ENCODE results near the gene AKAP6.

AKAP6 gene

DNA sequence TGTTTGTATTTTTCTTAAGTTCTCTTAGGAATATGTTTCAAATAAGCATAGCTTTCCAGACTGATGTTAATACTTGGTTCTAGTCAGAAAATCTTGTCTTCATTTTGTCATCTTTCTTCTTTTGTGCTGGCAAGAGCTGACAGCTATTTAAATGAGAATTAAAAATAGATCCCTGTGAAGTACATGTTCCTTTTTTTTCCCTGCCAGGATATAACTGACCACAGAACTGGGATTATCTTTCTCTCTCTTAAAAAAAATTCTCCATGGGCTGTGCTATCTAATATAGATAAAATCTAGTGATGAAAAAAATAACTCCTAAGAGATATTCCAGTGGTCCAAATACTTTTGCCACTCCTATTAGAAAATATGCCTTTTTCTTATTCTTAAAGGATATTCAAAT, 163.4 kb downstream of the AKAP6 start:
- DNase-seq, result no peak

DNA sequence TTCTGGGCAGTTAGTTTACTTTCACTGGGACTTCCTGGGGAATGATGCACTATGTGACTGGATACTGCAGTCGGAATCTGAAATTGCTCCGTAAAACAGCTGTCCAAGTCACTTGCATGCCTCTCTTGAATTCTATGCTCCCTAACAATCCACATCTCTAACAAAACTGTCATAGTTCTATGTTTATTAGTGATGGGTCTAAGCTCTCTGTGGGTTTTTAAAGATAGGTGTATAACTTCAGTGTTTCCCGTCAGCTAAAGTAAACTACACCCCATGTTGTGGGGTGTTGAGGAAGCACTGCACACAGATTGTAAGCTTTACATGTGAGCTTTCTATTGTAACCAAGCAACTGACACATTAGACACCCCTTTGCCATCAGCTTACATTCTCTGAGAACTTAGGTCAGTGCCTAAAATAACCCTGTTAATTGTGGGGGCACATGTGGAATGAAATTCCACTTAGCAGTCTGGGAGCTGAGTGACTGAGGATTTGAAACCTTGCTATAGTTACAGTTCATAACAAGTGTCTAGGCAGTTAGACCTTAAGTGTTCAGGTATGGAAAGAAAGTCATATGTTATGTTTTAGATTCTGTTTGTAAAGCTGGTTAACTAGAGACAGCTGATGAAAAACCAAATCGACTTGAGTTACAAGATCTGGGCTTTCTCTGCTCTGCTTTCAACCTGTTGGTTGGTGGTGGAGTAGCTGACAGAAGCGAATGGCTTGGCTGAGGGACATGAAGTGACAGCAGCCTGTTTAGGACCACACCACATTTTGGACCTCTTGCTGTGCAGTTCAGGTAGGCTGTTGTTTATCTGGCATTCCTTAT, 165.7 kb downstream of the AKAP6 start:
- no peak for DNase-seq

DNA sequence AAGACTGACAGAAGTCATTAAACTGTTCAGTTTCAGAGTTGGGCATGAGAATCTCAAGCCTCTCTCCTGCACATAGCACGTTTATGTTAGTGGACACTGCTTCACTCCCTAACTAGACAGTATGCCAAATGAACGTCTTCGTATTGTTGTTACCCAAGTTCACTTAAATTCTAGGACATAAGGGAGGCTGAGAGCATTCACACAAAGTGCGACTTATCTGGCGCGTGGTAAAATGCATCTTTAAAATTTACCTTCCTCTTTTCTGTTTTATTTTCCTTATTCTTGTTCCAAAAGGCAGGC, 166.3 kb downstream of the AKAP6 start:
- no peak for DNase-seq

DNA sequence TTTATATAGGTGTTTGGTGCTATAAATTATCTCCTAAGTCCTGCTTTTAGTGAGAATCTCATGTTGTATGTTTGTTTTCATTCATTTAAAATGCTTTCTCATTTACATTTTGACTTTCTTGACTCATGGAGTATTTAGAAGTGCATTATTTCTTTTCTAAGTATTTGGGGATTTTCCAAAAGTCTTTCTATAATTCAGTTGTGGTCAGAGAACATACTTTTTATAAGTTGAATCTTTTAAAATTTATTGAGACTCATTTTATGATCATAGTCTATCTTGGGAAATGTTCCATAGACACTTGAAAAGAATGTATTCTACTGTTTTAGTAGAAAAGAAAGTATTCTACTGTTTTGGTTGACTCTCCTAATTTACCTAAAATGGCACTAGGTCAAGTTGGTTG, 168.2 kb downstream of the AKAP6 start:
- DNase-seq, result no peak

DNA sequence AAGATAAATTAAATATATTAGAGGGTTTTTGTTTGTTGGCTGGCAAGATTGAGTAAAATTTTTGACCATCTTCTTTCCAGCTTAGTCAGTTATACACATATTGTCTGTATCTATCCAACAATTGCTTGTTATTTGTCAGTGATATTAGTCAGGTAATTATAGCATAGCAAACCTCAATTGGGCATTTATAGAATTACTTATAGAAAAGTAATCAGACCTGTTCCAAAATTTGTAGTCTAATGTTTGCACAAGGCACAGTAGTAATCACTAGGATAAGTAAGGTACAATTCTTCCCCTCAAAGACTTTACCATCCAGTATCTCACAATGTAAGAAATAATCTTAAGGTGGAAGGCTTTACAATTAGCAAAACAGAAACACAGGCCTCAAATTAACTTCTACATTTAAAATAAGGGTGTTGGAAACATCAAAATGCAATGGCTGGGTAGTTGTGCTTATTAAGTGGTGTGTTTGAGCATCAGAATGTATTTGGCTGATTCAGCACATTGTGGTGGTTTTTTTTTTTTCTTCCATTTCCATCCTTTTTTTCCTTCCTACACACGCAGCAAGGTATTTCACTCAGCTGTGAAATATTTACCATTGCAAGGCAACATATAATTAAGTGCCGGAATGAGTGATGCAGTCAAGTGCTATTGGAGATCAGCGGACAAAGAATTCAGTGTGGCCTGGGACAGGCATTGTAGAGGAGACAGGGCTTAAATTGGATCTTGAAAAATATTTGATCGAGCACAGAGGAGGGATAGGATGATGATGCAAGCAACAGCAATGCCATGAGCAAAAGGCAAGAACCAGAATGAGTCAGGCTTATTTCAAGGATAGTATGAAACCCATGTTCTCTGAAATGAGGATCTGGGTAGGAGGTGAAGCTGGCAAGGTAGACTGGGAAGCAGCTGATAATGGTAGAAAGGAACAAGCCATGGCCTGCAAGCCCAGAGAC, 178.2 kb downstream of the AKAP6 start:
- DNase-seq, result no peak

DNA sequence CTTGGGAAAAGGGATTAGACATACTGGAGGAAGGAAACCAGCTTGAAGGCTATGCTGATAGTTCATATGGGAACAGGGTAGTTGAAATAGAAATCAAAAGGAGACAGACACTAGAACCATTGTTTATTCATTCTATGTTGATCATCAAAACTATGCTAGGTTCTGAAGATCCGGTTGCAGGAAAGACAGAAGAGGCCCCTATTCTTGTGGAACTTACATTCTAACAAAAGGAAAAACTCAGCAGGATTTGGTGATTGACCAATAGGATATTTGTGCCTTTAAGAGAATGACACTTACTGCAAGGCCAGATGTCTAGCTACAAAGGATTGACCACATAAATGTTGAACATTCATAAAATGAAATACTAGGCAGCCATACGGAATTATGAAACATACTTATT, 179.2 kb downstream of the AKAP6 start:
- DNase-seq, result no peak

DNA sequence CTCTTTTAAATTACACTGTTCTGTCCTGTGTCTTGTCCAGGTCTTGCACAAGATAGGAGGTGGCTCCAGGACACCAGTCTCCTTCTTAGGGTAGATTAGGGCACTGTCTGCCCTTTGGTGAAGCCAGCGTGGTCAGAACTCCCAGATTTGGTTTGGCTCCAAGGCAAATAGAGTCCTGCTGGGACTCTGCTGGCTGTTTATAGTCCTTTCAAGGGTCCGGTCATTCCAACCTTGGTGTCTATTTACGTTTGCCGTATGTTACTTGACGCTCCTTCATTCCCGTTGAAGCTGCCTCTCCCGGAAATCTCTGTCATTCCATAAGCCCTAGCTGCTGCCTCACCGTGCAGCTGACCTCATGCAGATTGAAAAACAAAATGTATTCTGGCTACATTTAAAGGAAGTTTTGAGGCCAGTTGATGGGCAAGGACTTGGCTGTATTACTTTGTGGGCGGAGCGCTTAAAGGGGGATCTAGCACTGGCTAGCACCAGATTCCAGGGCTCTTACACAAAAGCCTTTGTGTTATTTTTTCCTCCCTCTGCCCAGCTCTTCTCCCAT, 180.6 kb downstream of the AKAP6 start:
- no peak for DNase-seq

DNA sequence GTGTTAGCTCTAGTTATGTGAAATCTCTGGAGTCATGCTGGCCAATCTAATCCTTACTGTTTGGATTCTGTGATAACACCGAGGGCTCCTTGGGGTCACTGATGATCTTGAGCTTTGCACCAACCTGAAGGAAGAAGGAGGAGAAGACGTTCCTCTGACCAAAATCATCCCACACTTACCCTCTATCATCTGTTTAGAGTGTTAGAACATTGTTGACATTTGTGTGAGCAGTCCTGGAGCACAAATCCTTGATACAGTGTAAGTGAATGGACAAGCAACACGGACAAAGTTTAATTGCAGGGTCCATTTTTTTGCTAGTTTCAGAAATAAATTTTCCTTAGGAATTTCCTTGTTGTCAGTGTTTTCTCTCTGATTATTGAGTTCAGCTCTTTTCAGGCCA, 181.7 kb downstream of the AKAP6 start:
- DNase-seq, result no peak

DNA sequence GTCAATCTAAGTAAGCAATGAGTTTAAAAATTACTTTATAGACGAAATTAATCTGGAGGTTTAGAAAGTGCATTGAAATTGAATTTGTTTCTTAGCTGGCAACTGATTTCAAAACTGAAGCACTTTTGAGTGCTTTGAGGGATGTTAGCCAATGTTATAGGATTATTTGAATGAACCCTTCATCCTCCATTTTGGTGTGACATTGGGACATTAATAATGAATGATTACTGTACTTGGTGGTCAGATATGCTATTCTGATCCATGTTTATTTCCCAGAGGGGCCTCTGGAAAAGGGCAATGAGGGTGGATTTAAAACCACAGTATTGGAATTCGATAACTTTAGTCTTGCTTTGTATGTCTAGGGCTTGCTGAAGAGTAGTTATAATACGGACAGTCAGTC, 183.2 kb downstream of the AKAP6 start:
- no peak for DNase-seq

DNA sequence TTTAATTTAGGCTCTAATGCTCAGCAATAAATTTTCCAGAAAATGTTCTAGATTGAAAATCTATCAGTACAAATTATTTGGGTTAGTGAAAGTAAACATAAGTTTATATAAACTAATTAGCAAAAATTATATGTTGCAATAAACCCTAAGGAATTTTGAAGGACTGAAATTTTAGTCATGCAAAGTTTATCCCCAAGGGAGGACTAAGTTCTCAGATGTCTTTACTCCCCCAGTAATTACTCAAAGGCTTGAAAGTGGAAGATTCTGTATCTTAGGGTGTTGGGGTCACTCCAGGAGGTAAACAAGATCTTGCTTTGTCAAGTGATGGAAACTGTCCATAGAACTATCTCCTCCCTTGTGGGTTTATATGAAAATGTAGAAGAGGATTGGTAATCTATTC, 183.7 kb downstream of the AKAP6 start:
- DNase-seq, result no peak

DNA sequence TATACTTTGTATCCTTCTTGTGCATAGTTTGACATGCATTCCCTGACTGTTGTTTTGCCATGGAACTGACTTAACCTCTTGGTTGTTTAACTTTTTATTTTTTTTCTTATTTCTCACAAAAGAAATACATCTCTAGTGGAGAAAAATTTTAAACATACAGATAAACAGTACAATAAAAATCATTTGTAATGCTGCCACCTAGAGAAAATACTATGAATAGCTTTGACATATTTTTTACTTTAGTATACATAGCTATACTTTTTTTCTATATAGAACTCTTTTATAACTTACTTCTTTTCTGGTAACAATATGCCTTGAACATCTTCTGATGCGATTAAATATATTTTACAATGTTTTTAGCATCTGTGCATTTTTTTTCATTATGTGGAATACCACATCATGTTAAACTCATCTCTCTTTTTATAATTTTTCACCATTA, 184.5 kb downstream of the AKAP6 start:
- no peak for DNase-seq

DNA sequence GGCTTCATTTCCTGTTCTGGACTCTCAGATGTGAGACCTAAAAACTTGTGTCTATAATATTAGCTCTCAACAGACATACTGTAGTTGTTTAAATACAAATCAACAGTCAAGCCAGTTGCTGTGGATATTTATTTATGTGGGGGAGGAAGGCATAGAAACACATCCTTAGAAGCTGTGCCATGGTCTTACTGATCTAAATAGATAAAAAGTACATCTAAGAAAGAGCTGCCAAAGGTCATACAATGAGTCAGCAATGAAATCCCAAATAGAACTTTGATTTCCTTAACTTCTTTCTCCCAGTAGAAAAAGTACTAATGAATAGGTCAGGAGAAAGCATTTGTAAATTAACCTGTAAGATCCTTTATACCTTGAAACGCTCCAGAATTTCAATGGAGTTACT, 185.1 kb downstream of the AKAP6 start:
- no peak for DNase-seq

DNA sequence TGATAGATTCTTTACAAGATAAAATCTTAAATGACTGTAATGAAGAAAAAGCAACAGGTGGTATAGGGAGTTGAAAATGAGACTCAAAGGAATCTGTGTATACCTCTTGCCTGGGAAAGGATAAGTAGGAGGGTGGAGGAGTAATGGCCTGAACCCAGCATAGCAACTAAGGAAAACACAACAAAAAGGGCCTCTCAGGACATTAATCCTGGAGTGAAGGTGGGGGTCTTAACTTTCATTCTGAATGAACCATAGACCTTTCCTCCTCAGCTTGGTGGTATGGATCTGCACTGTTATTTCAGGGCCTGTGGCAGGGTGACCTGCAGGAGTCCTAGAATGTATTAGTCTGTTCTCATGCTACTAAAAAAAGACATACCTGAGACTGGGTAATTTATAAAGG, 185.6 kb downstream of the AKAP6 start:
- no peak for DNase-seq

DNA sequence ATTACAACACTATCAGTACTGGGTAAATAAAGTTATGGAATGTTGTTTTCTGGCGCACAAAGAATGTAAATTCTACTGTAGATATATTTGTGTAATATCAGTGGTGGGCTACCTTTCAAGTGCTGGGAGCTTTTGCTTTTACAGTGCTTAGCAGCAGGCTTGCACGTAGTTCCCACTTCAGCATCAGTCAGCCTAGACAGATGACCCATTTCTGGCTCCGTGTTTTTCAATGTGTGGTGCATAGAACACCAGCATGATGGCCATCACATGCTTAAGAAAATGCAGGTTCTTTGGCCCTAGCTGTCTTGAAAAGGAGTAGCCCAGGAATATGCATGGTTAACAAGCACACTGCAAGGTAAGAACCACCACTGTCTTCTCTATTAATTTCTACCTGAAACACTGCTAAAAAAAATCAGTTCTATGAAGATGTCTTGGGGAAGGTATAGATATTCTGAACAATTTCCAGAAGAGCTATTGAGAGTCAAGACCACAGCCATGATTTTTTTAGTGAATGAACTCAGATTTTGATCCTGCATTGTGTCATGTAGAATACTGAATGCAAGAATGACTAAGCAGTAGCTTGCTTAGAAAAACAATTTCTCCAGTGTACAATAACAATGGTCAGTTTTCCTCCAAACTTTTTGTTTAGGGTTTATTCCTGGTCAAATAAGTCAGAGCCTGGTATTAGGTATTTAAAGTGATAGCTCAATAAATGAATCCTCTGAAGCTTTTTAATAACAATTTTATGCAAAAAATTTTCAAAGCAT, 195.7 kb downstream of the AKAP6 start:
- no peak for DNase-seq

DNA sequence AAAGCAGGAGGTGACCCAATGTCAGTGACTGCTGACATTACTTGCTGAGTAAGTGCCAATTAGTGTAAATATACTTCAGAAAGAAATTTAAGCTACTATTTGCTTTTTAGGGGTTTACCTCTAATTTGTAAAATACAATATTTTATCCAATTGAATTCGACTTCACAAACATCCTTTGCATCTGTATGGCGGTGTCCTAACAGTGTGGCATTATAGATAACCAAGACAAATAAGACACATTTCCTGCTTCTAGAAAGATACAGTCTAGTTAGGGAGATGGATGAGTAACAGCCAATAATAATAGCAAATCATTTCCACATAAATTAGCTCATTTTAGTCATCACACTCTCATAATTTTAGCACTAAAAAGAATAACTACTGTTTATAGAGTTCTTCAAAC, 196.5 kb downstream of the AKAP6 start:
- DNase-seq, result no peak

DNA sequence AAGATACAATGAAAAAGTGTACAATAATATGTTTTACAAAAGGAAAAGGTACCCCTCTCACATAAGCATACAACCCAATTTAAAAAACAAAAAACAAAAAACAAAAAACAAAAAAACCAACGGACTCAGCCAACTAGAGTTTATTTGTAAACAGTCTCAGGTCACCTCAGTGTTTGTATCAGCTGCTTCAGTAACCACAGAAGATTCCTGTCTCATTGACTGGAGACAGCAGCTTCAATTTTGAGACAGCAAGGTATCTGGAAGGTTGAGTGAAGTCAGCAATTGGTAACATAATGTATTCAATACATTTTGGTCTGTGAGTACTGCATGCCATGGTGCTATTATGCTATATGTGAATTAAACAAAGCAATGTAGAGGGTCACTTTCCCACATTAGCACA, 201.7 kb downstream of the AKAP6 start:
- no peak for DNase-seq

DNA sequence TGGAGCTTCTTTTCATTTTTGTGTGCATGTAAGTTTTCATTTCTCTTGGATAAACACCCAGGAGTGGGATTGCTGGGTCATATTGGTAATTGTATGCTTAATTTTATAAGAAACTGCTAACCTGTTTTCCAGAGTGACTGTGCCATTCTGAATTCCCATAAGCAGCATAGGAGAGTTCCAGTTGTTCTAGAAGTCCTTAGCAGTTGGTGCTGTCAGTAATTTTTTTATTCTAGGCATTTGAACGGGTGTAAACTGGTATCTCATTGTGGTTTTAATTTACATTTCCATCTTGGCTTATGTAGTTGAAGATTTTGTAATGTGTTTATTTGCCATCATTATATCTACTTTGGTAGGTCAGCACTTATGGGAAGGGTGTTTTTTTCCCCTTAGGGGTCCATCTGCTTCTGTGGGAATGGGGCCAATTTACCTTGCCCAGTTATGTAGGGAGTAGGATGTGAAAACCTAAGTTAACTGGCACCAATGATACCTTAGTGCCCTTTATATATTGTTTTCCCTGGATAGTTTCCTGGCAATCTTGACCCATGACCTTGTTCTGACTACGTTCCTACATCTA, 202.9 kb downstream of the AKAP6 start:
- DNase-seq, result no peak

DNA sequence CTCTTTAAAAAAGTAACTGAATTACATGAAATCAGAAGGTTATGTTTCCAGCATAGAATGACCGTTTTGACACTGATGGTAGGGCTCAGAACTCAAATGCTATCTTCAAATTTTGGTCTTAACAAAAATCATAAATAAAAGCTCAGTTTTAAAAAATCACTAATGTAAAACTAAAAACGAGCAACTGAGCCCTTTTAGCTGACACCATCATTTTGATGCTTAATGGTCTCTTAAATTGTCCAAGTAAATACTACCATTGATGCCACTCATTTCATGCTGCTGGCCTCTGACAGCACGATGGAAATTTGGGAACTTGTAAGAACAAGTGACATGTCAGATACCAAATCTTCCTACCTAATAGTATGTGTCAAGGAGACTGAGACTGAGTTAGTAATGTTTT, 205.0 kb downstream of the AKAP6 start:
- no peak for DNase-seq

DNA sequence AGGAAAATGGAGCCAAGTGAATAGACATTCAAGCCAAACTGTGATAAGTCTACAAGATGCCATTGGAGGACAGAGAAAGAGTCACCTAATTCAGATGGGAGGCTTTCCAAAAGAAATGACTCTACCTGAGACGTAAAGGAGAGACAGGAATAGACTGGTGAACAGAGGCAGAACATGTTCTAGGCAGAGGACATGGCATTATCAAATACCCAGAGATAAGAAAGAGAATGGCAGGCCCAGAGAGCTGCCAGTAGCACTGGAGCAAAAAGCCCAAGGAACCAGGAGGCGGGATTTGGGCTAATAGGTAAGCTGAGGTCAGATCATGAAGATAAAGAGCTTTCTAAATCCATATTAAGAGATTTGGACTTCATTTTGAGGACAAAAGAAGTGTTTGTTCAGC, 207.1 kb downstream of the AKAP6 start:
- no peak for DNase-seq

DNA sequence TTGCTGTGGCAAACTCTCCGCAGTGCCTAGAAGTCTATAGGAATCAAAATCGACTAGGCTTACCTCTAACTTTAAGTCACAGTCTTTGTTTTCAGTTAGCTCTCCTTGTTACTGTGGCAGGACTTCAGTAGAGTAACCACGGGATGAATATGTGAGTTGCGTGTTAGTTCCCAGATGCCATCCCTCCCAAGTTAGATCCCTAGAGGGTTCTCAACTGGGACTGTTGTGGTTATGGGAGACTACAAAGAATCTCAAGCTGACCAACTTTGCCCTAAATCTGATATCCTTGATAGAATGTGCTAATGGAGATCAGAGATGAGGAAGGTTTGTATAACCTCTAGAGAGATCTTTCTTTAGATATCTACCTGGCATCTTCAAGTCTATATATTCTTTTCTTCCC, 208.1 kb downstream of the AKAP6 start:
- no peak for DNase-seq

DNA sequence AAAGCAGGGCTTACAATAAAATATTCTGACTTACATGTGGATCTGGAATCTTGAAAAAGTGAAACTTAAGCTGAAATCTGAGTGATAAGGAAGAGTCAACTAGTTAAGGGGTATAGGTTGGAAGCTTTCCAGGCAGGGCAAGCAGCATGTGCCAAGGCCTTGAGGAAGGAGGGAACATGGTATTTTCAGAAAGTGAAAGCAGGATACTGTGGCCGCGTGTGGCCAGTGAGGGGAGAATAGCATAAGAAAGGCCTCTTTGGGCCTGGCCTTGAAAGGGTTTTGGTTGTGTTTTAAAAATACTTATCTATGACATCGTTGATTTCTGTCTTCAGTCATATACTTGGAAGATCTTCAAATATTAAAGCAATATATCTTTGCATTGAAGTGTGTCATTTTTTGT, 213.4 kb downstream of the AKAP6 start:
- DNase-seq, result no peak

DNA sequence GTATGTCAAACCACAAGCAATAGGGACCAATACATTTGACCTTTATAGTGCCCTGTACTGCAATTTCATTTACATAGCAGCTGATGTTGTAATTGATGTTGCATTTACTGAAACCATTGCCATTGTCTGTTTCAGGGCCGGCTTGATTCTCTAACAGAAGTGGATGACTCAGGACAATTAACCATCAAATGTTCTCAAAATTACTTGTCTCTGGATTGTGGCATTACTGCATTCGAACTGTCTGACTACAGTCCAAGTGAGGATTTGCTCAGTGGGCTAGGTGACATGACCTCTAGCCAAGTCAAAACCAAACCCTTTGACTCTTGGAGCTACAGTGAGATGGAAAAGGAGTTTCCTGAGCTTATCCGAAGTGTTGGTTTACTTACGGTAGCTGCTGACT, 216.0 kb downstream of the AKAP6 start:
- no peak for DNase-seq

All from activated CD4-positive, alpha-beta T cell treated with anti-CD3 and anti-CD28 coated beads, Interleukin-2, amount 50 U/mL, for 16 hours (primary cell).